GM12878 (cell line): ENCODE measurements around the gene KLHDC8A. TPM values are rescaled to one million over a fixed set of nuclear protein-coding genes. Genes with fewer than 3 reads are reported as not detected.

Experiments
- ATAC-seq: fragments of 200-7000 bp; cut with Tn5 transposase; 3 replicates; pipeline ENCODE4 v1.9.1; 2020; ENCODE audit warnings: mild to moderate bottlenecking, moderate library complexity
- BruUV-seq: library from RNA; stranded (reverse); fragments of 400-500 nt; replicated peaks from 2 replicates; lab custom pipeline; 2021; lab: Mats Ljungman, UMichigan
- CTCF ChIA-PET: fragments of 300-600 bp; sonication (Branson Sonifier 250); formaldehyde crosslinking; extraction: SDS; loops from one replicate; lab custom pipeline; 2021; ENCODE audit warnings: inconsistent platforms; lab: Yijun Ruan, JAX
- POLR2A ChIA-PET: fragments of 350-600 bp; formaldehyde crosslinking; extraction: SDS; loops from one replicate; lab custom pipeline; 2021; ENCODE audit warnings: inconsistent platforms; lab: Charles Lee
- RAD21 ChIA-PET: fragments of 300-600 bp; sonication (Branson Sonifier 250); formaldehyde crosslinking; loops from one replicate; lab custom pipeline; 2023; ENCODE audit warnings: antibody characterized with exemption; ENCODE audit not compliant: unreplicated experiment; lab: Charles Lee
- SMC1A ChIA-PET: fragments of 300-600 bp; sonication (Branson Sonifier 250); formaldehyde crosslinking; loops from one replicate; lab custom pipeline; 2023; ENCODE audit not compliant: unreplicated experiment, uncharacterized antibody; lab: Charles Lee
- DNase-seq: peaks from one replicate; pipeline ENCODE4 v3.0.0-alpha.2; 2011; ENCODE audit warnings: low read depth, low spot score
- FAIRE-seq: peaks from 3 replicates; lab custom pipeline; 2011; peaks lifted over from hg19 to GRCh38; lab: Jason Lieb, UNC
- H2AFZ ChIP-seq: 2 replicates; pipeline ENCODE4 v1.6.0; 2011; ENCODE audit warnings: low read depth, low read length, control low read depth; ENCODE audit not compliant: control insufficient read depth
- H3K27ac ChIP-seq: 2 replicates; pipeline ENCODE4 v1.5.1; 2011; ENCODE audit warnings: control low read depth; ENCODE audit not compliant: control insufficient read depth, insufficient read depth
- H3K27me3 ChIP-seq, 2 experiments: replicated peaks in 1 of 2; 2 replicates each; pipeline versions ENCODE4 v1.6.0 to v1.6.1; 2011; ENCODE audit warnings: low read length in 1 of 2; ENCODE audit not compliant: control insufficient read depth in 2 of 2, insufficient read depth in 2 of 2
- H3K36me3 ChIP-seq, 2 experiments: 2 replicates each; pipeline ENCODE4 v1.5.1; 2011; ENCODE audit warnings: low read length in 1 of 2; ENCODE audit not compliant: control insufficient read depth in 2 of 2, insufficient read depth in 2 of 2
- H3K4me1 ChIP-seq: 2 replicates; pipeline ENCODE4 v1.6.1; 2011; ENCODE audit warnings: mild to moderate bottlenecking, low read length, moderate library complexity, mixed read lengths; ENCODE audit not compliant: control insufficient read depth, insufficient read depth
- H3K4me2 ChIP-seq: 2 replicates; pipeline ENCODE4 v1.6.0; 2011; ENCODE audit warnings: control low read depth; ENCODE audit not compliant: control insufficient read depth, insufficient read depth
- H3K4me3 ChIP-seq: fragments of 200-600 bp; sonication (generic); 2 replicates; pipeline ENCODE4 v1.5.1; 2016
- H3K79me2 ChIP-seq: 2 replicates; pipeline ENCODE4 v1.6.0; 2011; ENCODE audit warnings: low read length; ENCODE audit not compliant: control insufficient read depth, insufficient read depth
- H3K9ac ChIP-seq: 2 replicates; pipeline ENCODE4 v1.8.0; 2011; ENCODE audit warnings: low read length, control low read depth, mixed read lengths; ENCODE audit not compliant: control insufficient read depth, insufficient read depth
- H3K9me3 ChIP-seq: replicated peaks from 3 replicates; pipeline ENCODE4 v1.5.1; 2011; ENCODE audit warnings: mild to moderate bottlenecking, low read length; ENCODE audit not compliant: control insufficient read depth, insufficient read depth
- H4K20me1 ChIP-seq: 2 replicates; pipeline ENCODE4 v1.6.0; 2011; ENCODE audit not compliant: control insufficient read depth, insufficient read depth
- BACH1 ChIP-seq: fragments of 450-650 bp; IDR thresholded peaks from 2 replicates; pipeline ENCODE4 v1.6.1; 2017; ENCODE audit warnings: mild to moderate bottlenecking, borderline replicate concordance
- CUX1 ChIP-seq: IDR thresholded peaks from 2 replicates; pipeline ENCODE4 v1.6.1; 2012; ENCODE audit warnings: improper control_type of control experiment, low read depth, low read length; ENCODE audit not compliant: insufficient replicate concordance
- ELK1 ChIP-seq: IDR thresholded peaks from 2 replicates; pipeline ENCODE4 v1.6.1; 2012; ENCODE audit warnings: low read depth, low read length, improper control_type of control experiment
- EP300 ChIP-seq, 2 experiments: fragments of 150-350 bp in 1 of 2; IDR thresholded peaks; 2 replicates each; pipeline ENCODE4 v1.6.1; 2011 to 2012; ENCODE audit warnings: low read depth in 2 of 2, low read length in 2 of 2, borderline replicate concordance in 1 of 2, improper control_type of control experiment in 1 of 2, inconsistent platforms in 1 of 2; ENCODE audit not compliant: control insufficient read depth in 1 of 2
- GATAD2B ChIP-seq: fragments of 450-650 bp; conservative IDR thresholded peaks from 2 replicates; pipeline ENCODE4 v1.6.1; 2017; ENCODE audit warnings: low read depth, mild to moderate bottlenecking, moderate library complexity
- HSF1 ChIP-seq: fragments of 150-350 bp; IDR thresholded peaks from 2 replicates; pipeline ENCODE4 v1.6.1; 2014; ENCODE audit warnings: mild to moderate bottlenecking, low read depth, low read length
- MXI1 ChIP-seq: fragments of 150-350 bp; IDR thresholded peaks from 2 replicates; pipeline ENCODE4 v1.6.1; 2011; ENCODE audit warnings: low read depth, mild to moderate bottlenecking, inconsistent platforms, low read length, improper control_type of control experiment
- POLR2A ChIP-seq: IDR thresholded peaks from 2 replicates; pipeline ENCODE4 v1.6.1; 2011; ENCODE audit warnings: low read depth, mild to moderate bottlenecking, low read length
- TCF12 ChIP-seq: IDR thresholded peaks from 2 replicates; pipeline ENCODE4 v1.6.1; 2011; ENCODE audit warnings: low read depth, mild to moderate bottlenecking, low read length
- TCF7 ChIP-seq: IDR thresholded peaks from 2 replicates; pipeline ENCODE4 v1.6.1; 2014; ENCODE audit warnings: antibody characterized with exemption, borderline replicate concordance
- WRNIP1 ChIP-seq: IDR thresholded peaks from 2 replicates; pipeline ENCODE4 v1.6.1; 2011; ENCODE audit warnings: low read depth, low read length, improper control_type of control experiment, borderline replicate concordance
- YBX1 ChIP-seq: fragments of 450-650 bp; IDR thresholded peaks from 2 replicates; pipeline ENCODE4 v1.6.1; 2016; ENCODE audit warnings: antibody characterized with exemption
- ZNF207 ChIP-seq: fragments of 450-650 bp; IDR thresholded peaks from 2 replicates; pipeline ENCODE4 v1.6.1; 2014; ENCODE audit warnings: antibody characterized with exemption, mild to moderate bottlenecking, borderline replicate concordance
- ZNF622 ChIP-seq: fragments of 450-650 bp; IDR thresholded peaks from 2 replicates; pipeline ENCODE4 v1.6.1; 2017; ENCODE audit warnings: mild to moderate bottlenecking, inconsistent platforms
- WGBS: methylation state at CpG from one replicate; pipeline ENCODE4 v1.1.6; 2016; ENCODE audit warnings: low lambda C conversion rate; ENCODE audit not compliant: insufficient replicate concordance, insufficient coverage; ENCODE audit errors: missing lambda C conversion rate; 5-methylcytosine and 5-hydroxymethylcytosine counted together
- in situ Hi-C: fragments of 300-500 bp; cut with MboI; formaldehyde crosslinking; loops from 9 replicates; pipeline ENCODE4 v1.14.3; 2018; ENCODE audit warnings: mixed read lengths
- intact Hi-C: fragments of 100-400 bp; cut with micrococcal nuclease; formaldehyde crosslinking; loops from one replicate; pipeline ENCODE4 v1.14.2; 2022; ENCODE audit not compliant: unreplicated experiment
- polyA plus RNA-seq, 11 experiments: library from polyadenylated mRNA; depleted of rRNA in 4 of 11; unstranded in 6 of 11; stranded (reverse) in 5 of 11; fragments of >200 nt; fragmentation: Nextera tagmentation in 4 of 11; fragmentation: Illumina TruSeq in 1 of 11; extraction: Ambion mirVana in 4 of 11; extraction: Trizol in 1 of 11; gene quantifications; 1 replicate in 1 of 11; 2 replicates in 10 of 11; pipeline versions ENCODE4 v1.2.1 to v1.2.3, GENCODE V29; 2011 to 2016; ENCODE audit warnings: inconsistent platforms in 2 of 11, missing spikeins in 2 of 11, low read depth in 1 of 11
- total RNA-seq, 4 experiments: library from RNA; depleted of rRNA in 3 of 4; stranded (reverse); fragments of >200 nt in 3 of 4; fragmentation: Illumina TruSeq in 1 of 4; extraction: Trizol in 1 of 4; gene quantifications; 2 replicates each; pipeline versions ENCODE4 v1.2.1 to v1.2.3, GENCODE V29; 2013 to 2021

Gene KLHDC8A
- total and polyA plus RNA-seq, 10 of the 15 experiments (the other 5 are each of a cell fraction or from before 2014, with no cell fraction given): not detected

GRCh38 chr1:205335692-205336091 is 21.0 kb downstream of the KLHDC8A start:
- Histone ChIP-seq H2AFZ (no peak overlapping the region), H3K27ac (no peak overlapping the region), H3K27me3 (peaks cover 6 to 18% of the 10 kb centered on the region in 2 experiments), H3K9ac (no peak overlapping the region), H3K36me3 (no peaks in the 10 kb centered on the region), H3K4me2 (no peak overlapping the region), H3K4me1 (peaks cover 6% of the 10 kb centered on the region; the same call in 1 of the 2 replicates), H3K9me3 (no peaks in the 10 kb centered on the region), H3K79me2 (no peaks in the 10 kb centered on the region), H3K4me3 (no peak overlapping the region), H4K20me1 (no peaks in the 10 kb centered on the region; the same call in 1 of the 2 replicates)
- ATAC-seq (peak; percentile 87), FAIRE-seq (no peak), DNase-seq (no peak)
- ChIA-PET POLR2A (interaction anchor here (0.6 kb wide), 1 partner anchor 78 kb away, joined by 4 read pairs; no protein-coding TSS in a partner anchor), RAD21 (interaction anchor here (0.8 to 3.6 kb wide), 14 partner anchors 11 to 323 kb away, joined by 3 to 23 read pairs (median 6); partner anchors contain the start of gene KLHDC8A), CTCF (interaction anchor here (0.6 to 59.5 kb wide), 48 partner anchors 10 to 333 kb away, joined by 3 to 2333 read pairs (median 4); partner anchors contain the start of genes KLHDC8A and NUAK2), SMC1A (interaction anchor here (0.7 to 35.1 kb wide), 19 partner anchors 10 to 322 kb away, joined by 3 to 1445 read pairs (median 5); no protein-coding TSS in a partner anchor)
- in situ Hi-C loops (no loop called here), intact Hi-C loops (loop anchor here (1.0 to 10.0 kb wide), 6 partner anchors 102 to 361 kb away; partner anchors contain the start of gene CDK18)
- WGBS: 16% methylated on average over 4 of the region's 4 CpGs
- BruUV-seq: no TSS peak
- no peak for TF ChIP-seq WRNIP1
- no peak for TF ChIP-seq MXI1
- TF ChIP-seq ZNF622: no peak
- no peak for TF ChIP-seq HSF1
- TF ChIP-seq POLR2A: no peak
- no peak for TF ChIP-seq EP300 (IDR thresholded peaks at IDR 0.05; ENCODE audit: borderline replicate concordance in 1 of 2, control insufficient read depth in 1 of 2, low read depth in 2 of 2, low read length in 2 of 2)
- no peak for TF ChIP-seq BACH1
- 0 out of 2 replicates have a peak, but pooled peaks have one; percentile 23 for TF ChIP-seq TCF12
- TF ChIP-seq ELK1: no peak
- TF ChIP-seq CUX1: no peak
- TF ChIP-seq GATAD2B: 0 out of 2 replicates have a peak, but pooled peaks have one; percentile 50
- no peak for TF ChIP-seq ZNF207
- no peak for TF ChIP-seq TCF7
- TF ChIP-seq YBX1: no peak
